EL (cell line): Measurements from ENCODE around the gene BIRC6.
"Not testable (repeated sequence)": the region's sequence is repeated elsewhere in the genome, so short reads cannot be mapped to it uniquely, and the experiment has no call there.

Source experiments
- DNase-seq: peaks from one replicate; pipeline ENCODE4 v3.0.0-alpha.2; 2016

Gene BIRC6

GRCh38 chr2:32450851-32451250 is 94.0 kb downstream of the BIRC6 start:
- no peak for DNase-seq

- no peak for DNase-seq
These were observed 95.7 kb downstream of the BIRC6 start for GRCh38 chr2:32452338-32453064.

- no peak for DNase-seq
These were observed 96.6 kb downstream of the BIRC6 start for GRCh38 chr2:32453242-32454062.

DNA sequence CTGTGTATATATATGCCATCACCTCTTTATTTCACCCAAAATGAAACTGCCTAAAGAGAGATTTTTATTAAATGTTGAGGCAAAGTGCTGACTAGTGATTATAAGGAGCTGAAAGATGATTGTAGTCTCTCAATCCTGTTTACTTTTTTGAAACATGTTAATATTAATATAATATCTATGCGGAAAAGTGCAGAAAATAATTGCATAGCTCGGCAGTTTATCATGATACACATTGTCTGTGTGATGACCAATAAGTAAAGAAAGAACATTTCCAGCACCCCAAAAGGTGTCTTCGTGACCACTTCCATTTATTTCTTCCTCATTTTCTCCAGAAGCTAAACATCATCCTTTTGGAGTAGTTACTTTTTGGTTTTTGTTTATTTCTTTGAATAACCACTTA is 99.0 kb downstream of the BIRC6 start:
- no peak for DNase-seq

DNA sequence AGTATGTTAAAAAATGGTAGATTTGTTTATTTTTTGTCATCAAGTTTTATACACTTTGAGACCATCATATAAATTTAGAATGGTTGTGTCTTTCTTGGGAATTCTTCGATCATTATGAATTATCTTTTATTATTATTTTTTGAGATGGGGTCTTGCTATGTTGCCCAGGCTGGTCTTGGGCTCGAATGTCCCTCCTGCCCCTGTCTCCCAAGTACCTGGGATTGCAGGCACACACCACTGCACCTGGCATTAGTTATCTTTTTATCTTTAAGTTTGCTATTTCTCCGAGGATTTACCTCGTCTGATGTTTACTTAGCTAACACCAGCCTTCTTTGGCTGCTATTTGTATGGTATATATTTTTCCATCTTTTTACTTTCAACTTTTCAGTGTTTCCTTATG is 100.0 kb downstream of the BIRC6 start:
- no peak for DNase-seq

GRCh38 chr2:32457814-32458213 is 101.0 kb downstream of the BIRC6 start:
- no peak for DNase-seq

- DNase-seq, result not testable (repeated sequence)
These were observed 104.0 kb downstream of the BIRC6 start for GRCh38 chr2:32460861-32461260.

DNA sequence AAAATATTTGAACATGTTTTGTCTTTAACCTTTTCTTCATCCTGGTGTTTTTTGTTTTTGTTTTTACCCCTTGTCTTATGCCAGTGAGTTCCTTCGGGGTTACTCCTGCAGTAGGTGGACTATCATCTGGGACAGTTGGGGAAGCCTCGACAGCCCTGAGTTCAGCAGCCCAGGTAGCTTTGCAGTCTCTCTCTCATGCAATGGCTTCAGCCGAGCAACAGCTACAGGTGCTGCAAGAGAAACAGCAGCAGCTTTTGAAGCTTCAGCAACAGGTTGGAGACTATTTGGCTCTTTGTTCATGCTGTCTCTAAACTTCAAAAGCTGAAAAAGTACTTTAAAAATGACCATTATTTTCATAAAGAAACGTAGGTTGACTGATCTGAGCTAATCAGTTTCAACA is 106.3 kb downstream of the BIRC6 start:
- no peak for DNase-seq

DNA sequence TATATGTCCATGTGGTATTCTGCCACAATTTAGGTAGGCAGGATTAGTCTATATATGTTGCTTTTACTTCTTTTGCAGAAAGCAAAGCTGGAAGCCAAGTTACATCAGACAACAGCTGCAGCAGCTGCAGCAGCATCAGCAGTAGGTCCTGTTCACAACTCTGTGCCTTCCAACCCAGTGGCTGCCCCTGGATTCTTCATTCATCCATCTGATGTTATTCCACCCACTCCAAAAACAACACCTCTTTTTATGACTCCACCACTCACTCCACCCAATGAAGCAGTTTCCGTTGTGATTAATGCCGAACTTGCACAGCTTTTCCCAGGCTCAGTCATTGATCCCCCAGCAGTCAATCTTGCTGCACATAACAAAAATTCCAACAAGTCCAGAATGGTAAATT is 107.6 kb downstream of the BIRC6 start:
- no peak for DNase-seq

- DNase-seq, result no peak
These were observed 115.8 kb downstream of the BIRC6 start for GRCh38 chr2:32472605-32473004.

- DNase-seq, result no peak
These were observed 117.6 kb downstream of the BIRC6 start for GRCh38 chr2:32474381-32474780.

DNA sequence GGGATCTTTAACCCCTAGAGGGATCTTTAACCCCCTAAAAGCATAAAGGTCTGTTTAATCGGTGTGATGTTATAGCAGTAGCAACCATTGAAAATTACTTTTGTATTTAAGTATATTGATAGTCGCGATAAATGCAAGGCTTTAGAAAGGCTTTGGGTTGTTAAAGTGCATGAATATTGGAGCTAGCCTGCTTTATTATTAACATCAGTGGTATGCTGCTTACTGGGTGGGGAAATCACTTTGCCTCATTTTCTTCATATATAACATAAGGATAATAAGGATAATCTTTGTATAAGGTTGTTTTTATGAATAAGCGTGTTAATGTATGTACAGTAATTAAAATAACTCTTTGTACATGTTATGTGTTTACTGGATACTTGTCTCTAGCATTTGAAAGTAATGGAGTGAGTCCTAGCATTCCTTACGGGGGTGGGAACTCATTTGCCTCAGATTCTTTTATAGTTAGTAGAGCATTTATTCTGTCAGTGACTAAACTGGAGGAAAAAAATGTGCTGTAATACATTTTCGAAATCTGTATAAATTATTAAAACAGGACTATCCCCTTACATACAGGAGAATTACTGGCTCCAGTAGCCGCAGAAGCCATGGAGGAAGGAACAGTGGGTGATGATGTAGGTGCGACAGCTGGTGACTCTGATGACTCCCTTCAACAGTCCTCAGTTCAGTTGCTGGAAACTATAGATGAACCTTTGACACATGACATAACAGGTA is 122.2 kb downstream of the BIRC6 start:
- peak; percentile 51 for DNase-seq

- DNase-seq, result no peak
These were observed 123.2 kb downstream of the BIRC6 start for GRCh38 chr2:32479993-32480392.

- no peak for DNase-seq
These were observed 125.6 kb downstream of the BIRC6 start for GRCh38 chr2:32482471-32482870.

DNA sequence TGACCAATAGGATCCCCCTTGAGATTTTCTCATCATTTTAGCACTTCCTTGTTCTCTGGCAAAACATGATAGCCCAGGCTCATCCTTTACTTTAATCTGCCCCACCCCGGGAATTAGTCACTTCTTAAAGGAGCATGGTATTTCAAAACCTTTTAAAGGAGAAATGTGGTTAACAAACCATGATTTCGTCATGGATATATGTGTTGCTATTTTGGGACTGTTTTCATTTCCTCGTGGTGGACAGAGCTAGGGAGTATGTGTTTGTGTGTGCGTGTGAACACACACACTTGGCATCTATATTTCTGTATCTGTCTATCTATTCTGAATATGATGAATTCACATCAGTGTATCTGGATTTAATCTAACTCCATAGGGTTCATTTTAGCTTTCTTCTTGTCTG is 128.1 kb downstream of the BIRC6 start:
- DNase-seq, result peak; percentile 94

DNA sequence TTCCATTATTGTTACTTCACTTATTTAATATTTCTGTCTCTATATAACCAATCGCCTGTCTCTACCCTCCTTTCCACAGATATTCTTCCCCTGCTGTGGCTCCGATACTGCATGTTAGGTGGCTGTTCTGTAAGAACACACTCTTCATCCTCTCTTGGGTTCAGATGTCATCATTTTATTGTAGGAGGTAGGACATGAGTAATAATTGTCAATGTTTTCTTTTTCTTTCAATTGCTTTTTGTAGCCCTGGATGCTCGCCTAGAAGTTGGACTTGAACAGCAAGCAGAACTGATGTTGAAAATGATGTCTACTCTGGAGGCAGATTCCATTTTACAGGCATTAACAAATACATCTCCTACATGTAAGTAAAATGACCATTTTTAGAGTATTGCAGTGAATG is 128.6 kb downstream of the BIRC6 start:
- DNase-seq, result peak; percentile 9

GRCh38 chr2:32489061-32489460 is 132.2 kb downstream of the BIRC6 start:
- no peak for DNase-seq

DNA sequence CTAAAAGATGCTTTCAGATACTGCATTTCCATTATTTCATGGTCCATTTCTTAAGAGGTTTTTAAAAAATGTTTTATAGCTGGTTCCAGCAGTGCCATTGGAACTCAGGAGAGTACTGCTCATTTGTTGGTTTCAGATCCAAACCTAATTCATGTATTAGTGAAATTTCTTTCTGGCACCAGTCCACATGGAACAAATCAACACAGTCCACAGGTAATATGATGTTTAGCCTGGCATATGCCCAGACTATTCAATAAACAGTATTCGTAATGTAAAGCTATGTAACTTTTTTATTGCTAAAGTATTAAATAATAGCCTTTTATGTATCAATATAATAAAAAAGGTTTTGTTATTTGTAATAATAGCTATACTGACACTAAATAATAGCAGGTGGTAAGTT is 134.5 kb downstream of the BIRC6 start:
- DNase-seq, result no peak

DNA sequence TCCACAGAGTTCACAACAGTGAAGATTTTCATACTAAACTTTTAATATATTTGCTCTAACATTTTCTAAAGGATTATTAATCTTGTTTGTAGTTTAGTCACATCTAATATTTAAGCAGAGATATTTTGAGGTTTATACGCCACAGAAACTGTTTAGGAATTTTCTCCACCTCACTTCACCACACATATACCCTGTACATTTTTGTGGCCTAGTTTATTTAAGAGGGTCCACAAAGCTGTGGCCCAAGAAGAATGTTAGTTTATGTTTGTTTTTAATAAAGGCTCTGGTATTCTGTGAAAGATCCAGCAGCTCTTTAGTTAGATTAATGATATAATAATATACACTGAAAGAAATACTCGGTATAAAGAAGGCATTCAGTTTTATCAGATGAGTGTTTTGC is 138.3 kb downstream of the BIRC6 start:
- peak; percentile 14 for DNase-seq

DNA sequence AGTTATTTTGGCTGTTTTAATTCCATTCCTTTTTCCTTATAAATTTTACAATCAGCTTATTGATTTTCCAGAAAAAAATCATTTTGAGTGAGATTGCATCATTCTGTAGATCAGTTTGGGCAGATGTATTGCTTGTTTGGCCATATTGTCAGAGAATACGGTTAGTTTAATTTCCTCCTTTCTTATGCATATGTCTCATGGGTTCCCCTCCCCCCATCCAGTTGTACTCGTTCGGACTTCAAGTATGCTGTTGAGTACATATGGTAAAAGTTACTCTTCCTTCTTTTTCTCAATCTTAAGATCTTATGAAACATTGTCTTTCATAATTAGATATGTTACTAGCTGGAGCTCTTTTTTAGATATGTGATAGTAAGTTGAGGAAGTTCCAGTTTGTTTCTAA is 139.8 kb downstream of the BIRC6 start:
- no peak for DNase-seq

DNA sequence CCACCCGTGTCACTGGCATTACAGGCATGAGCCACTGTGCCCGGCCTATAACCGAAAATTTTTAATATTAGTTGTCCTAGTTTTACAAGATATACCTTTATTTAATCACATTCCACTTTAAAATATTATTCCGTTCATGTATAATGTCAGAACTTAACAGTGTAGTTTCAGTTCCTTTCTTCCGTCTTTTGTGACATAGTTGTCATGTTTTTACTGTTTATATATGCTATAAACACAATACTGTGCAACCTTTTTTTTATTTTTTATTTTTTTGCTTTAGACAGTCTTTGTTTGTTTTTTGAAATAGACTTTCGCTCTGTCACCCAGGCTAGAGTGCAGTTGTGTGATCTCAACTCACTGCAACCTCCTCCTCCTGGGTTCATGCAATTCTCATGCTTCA is 141.5 kb downstream of the BIRC6 start:
- DNase-seq, result no peak

DNA sequence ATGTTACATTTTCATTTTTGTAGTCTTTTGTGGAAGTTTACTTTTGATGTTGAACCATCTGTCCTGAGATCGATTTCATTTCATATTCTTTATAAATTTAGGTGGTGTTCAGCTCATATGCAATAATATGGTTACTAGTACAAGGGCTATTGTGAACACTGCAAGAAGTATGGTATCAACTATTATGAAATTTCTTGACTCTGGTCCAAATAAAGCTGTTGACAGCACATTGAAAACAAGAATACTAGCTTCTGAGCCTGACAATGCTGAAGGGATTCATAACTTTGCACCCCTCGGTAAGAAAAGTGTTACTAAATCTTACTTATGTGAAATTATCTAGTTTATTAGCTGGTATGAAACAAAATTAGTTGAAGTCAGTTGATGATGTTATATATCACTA is 146.1 kb downstream of the BIRC6 start:
- no peak for DNase-seq

DNA sequence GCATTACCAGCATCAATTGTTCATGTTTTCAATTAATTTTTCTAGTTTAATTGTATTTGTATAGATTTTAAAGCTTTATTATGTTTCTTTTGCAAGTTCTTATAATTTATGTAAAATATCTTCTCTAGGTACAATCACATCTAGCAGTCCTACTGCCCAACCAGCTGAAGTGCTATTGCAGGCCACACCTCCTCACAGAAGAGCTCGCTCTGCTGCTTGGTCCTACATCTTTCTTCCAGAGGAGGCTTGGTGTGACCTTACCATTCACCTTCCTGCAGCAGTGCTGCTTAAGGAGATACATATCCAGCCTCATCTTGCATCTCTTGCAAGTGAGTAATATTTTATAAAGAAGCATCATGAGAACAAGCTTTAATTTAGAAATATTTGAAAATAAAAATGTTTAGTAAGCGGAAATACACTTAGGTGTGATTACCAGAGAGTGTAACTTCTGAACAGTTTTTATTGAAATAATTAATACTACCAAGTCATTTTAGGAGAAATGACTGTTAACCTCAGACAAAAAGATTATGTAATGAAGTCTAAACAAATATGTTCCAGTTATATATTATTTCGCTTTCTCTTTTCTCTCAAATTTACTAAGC is 148.2 kb downstream of the BIRC6 start:
- DNase-seq, result no peak
